Neural cell (in vitro differentiated cells): ENCODE results near the gene UACA. TPM values are rescaled to one million over a fixed set of nuclear protein-coding genes. Genes with fewer than 3 reads are reported as not detected.

Experiments used
- H2AFZ ChIP-seq: fragments of 200-600, 300-800 bp; sonication (generic), shearing (Covaris generic); 2 replicates; pipeline ENCODE4 v1.6.0; 2014; ENCODE audit warnings: low read depth, mild to moderate bottlenecking, antibody characterized with exemption, low read length, moderate library complexity
- H3F3A ChIP-seq: fragments of 200-600 bp; shearing (Covaris generic); 2 replicates; pipeline ENCODE4 v1.6.1; 2016; ENCODE audit warnings: mild to moderate bottlenecking, moderate library complexity, mixed read lengths, antibody characterized with exemption, low read length; ENCODE audit not compliant: insufficient read depth, poor library complexity, severe bottlenecking
- H3K27ac ChIP-seq: fragments of 200-600, 300-800 bp; sonication (generic), shearing (Covaris generic); 2 replicates; pipeline ENCODE4 v1.5.1; 2014; ENCODE audit warnings: mild to moderate bottlenecking, low read length, moderate library complexity
- H3K27me3 ChIP-seq: fragments of 300-800, 200-600 bp; sonication (generic), shearing (Covaris generic); 2 replicates; pipeline ENCODE4 v1.6.0; 2014; ENCODE audit warnings: mild to moderate bottlenecking, low read depth, low read length, moderate library complexity; ENCODE audit not compliant: insufficient read depth
- H3K36me3 ChIP-seq: fragments of 300-800, 200-600 bp; sonication (generic), shearing (Covaris generic); 2 replicates; pipeline ENCODE4 v1.5.1; 2014; ENCODE audit warnings: mild to moderate bottlenecking, antibody characterized with exemption, low read length, moderate library complexity; ENCODE audit not compliant: insufficient read depth
- H3K4me2 ChIP-seq: fragments of 300-800, 200-600 bp; sonication (generic), shearing (Covaris generic); 2 replicates; pipeline ENCODE4 v1.6.0; 2014; ENCODE audit warnings: mild to moderate bottlenecking, low read length
- H3K4me3 ChIP-seq: fragments of 300-800, 200-600 bp; sonication (generic), shearing (Covaris generic); 2 replicates; pipeline ENCODE4 v1.5.1; 2014; ENCODE audit warnings: mild to moderate bottlenecking, low read length, moderate library complexity
- H3K79me2 ChIP-seq: fragments of 200-600 bp; shearing (Covaris generic); replicated peaks from 2 replicates; pipeline ENCODE4 v1.6.0; 2014; ENCODE audit warnings: mild to moderate bottlenecking, low read length, moderate library complexity; ENCODE audit not compliant: insufficient read depth
- H3K9ac ChIP-seq: fragments of 300-800, 200-600 bp; sonication (generic), shearing (Covaris generic); 2 replicates; pipeline ENCODE4 v1.6.1; 2016; ENCODE audit warnings: mild to moderate bottlenecking, low read length, mixed read lengths
- H3K9me2 ChIP-seq: fragments of 200-600 bp; shearing (Covaris generic); 2 replicates; pipeline ENCODE4 v1.6.1; 2016; ENCODE audit warnings: mild to moderate bottlenecking, low read length, mixed read lengths; ENCODE audit not compliant: insufficient read depth
- H3K9me3 ChIP-seq: fragments of 200-600, 300-800 bp; sonication (generic), shearing (Covaris generic); 2 replicates; pipeline ENCODE4 v1.6.1; 2016; ENCODE audit warnings: mild to moderate bottlenecking, mixed run types, low read length, moderate library complexity, mixed read lengths
- H4K20me1 ChIP-seq: fragments of 200-600 bp; shearing (Covaris generic); 2 replicates; pipeline ENCODE4 v1.6.1; 2016; ENCODE audit warnings: mild to moderate bottlenecking, mixed run types; ENCODE audit not compliant: insufficient read depth
- EP300 ChIP-seq: fragments of 450-650 bp; conservative IDR thresholded peaks from 2 replicates; pipeline ENCODE4 v1.6.1; 2014; ENCODE audit warnings: antibody characterized with exemption, mild to moderate bottlenecking, moderate library complexity; ENCODE audit not compliant: poor library complexity, severe bottlenecking
- EZH2 ChIP-seq: fragments of 200-600, 300-800 bp; shearing (Covaris generic), sonication (generic); IDR thresholded peaks from 2 replicates; pipeline ENCODE4 v1.6.1; 2014; ENCODE audit warnings: antibody characterized with exemption, low read length, borderline replicate concordance, mild to moderate bottlenecking; ENCODE audit not compliant: insufficient read depth, poor library complexity, severe bottlenecking
- MXI1 ChIP-seq: fragments of 450-650 bp; conservative IDR thresholded peaks from 2 replicates; pipeline ENCODE4 v1.6.1; 2014; ENCODE audit warnings: antibody characterized with exemption, mild to moderate bottlenecking; ENCODE audit not compliant: poor library complexity, severe bottlenecking
- POLR2AphosphoS5 ChIP-seq: IDR thresholded peaks from 2 replicates; pipeline ENCODE4 v1.6.1; 2012
- RAD21 ChIP-seq: fragments of 450-650 bp; conservative IDR thresholded peaks from 2 replicates; pipeline ENCODE4 v1.6.1; 2014; ENCODE audit warnings: antibody characterized with exemption, mild to moderate bottlenecking, moderate library complexity
- REST ChIP-seq: IDR thresholded peaks from 2 replicates; pipeline ENCODE4 v1.6.1; 2012; ENCODE audit warnings: borderline replicate concordance
- SMC3 ChIP-seq: fragments of 450-650 bp; conservative IDR thresholded peaks from 2 replicates; pipeline ENCODE4 v1.6.1; 2014; ENCODE audit warnings: antibody characterized with exemption, mild to moderate bottlenecking, moderate library complexity; ENCODE audit not compliant: poor library complexity
- TAF1 ChIP-seq: IDR thresholded peaks from 2 replicates; pipeline ENCODE4 v1.6.1; 2012; ENCODE audit warnings: low read depth
- polyA plus RNA-seq: library from polyadenylated mRNA; depleted of rRNA; stranded (reverse); fragments of >200 nt; gene quantifications from 2 replicates; pipeline ENCODE4 v1.2.3, GENCODE V29; 2014
- TF ChIP-seq, protein P1 (sequence below): fragments of 450-650 bp; IDR thresholded peaks from 2 replicates; pipeline ENCODE4 v1.5.1; 2014; ENCODE audit warnings: antibody characterized with exemption, mild to moderate bottlenecking, moderate library complexity; ENCODE audit not compliant: poor library complexity, severe bottlenecking

UACA gene
- polyA plus RNA-seq, 1 donor from 2014 or later, result 0.10 TPM

DNA sequence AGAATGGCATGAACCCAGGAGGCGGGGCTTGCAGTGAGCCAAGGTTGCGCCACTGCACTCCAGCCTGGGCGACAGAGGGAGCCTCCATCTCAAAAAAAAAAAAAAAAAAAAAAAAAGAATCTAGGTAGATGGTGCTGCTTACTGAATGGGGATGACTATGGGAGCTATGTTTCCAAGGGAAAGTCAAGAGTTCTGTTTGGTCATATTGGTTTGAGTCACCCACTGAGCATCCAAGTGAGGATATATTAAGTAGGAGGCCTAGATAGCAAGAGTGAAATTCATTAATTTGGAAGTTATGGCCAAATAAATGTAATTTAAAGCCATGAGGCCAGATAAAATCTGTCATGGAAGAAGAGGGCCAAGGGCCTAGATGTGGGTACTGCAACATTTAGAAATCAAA, 9.0 kb upstream of the UACA start:
- H3K9me3 ChIP-seq, result no peaks in the 10 kb centered on the region

GRCh38 chr15:70770863-70771262, 7.5 kb upstream of the UACA start:
- no peaks in the 10 kb centered on the region for H3K36me3 ChIP-seq
- H4K20me1 ChIP-seq, result no peaks in the 10 kb centered on the region
- no peak overlapping the region for H3K4me3 ChIP-seq
- H3K9ac ChIP-seq, result no peak overlapping the region
- no peak overlapping the region for H3K4me2 ChIP-seq
- no peaks in the 10 kb centered on the region for H3F3A ChIP-seq
- no peak overlapping the region for H3K27ac ChIP-seq
- no peaks in the 10 kb centered on the region for H3K9me3 ChIP-seq
- H3K79me2 ChIP-seq, result no peaks in the 10 kb centered on the region
- no peaks in the 10 kb centered on the region for H3K27me3 ChIP-seq
- H2AFZ ChIP-seq, result no peak overlapping the region
- H3K9me2 ChIP-seq, result no peaks in the 10 kb centered on the region
- TF ChIP-seq, protein P1, sequence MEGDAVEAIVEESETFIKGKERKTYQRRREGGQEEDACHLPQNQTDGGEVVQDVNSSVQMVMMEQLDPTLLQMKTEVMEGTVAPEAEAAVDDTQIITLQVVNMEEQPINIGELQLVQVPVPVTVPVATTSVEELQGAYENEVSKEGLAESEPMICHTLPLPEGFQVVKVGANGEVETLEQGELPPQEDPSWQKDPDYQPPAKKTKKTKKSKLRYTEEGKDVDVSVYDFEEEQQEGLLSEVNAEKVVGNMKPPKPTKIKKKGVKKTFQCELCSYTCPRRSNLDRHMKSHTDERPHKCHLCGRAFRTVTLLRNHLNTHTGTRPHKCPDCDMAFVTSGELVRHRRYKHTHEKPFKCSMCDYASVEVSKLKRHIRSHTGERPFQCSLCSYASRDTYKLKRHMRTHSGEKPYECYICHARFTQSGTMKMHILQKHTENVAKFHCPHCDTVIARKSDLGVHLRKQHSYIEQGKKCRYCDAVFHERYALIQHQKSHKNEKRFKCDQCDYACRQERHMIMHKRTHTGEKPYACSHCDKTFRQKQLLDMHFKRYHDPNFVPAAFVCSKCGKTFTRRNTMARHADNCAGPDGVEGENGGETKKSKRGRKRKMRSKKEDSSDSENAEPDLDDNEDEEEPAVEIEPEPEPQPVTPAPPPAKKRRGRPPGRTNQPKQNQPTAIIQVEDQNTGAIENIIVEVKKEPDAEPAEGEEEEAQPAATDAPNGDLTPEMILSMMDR, result no peak
- TF ChIP-seq RAD21, result no peak
- no peak for TF ChIP-seq REST
- no peak for TF ChIP-seq TAF1
- no peak for TF ChIP-seq EP300
- TF ChIP-seq EZH2, result no peak
- TF ChIP-seq MXI1, result no peak
- no peak for TF ChIP-seq SMC3

More for the DNA sequence above, 9.0 kb upstream of the UACA start:
- Histone ChIP-seq H3F3A (no peaks in the 10 kb centered on the region), H3K79me2 (no peaks in the 10 kb centered on the region), H2AFZ (no peak overlapping the region), H3K4me3 (no peak overlapping the region), H3K4me2 (no peak overlapping the region), H3K27me3 (no peaks in the 10 kb centered on the region), H4K20me1 (no peaks in the 10 kb centered on the region), H3K9me2 (no peaks in the 10 kb centered on the region), H3K9ac (no peak overlapping the region), H3K27ac (no peak overlapping the region), H3K36me3 (no peaks in the 10 kb centered on the region)
- TF ChIP-seq SMC3, result no peak
- no peak for TF ChIP-seq REST
- TF ChIP-seq EP300, result no peak
- no peak for TF ChIP-seq EZH2
- no peak for TF ChIP-seq POLR2AphosphoS5
- TF ChIP-seq TAF1, result no peak
- no peak for TF ChIP-seq RAD21
- TF ChIP-seq, protein P1, result no peak
- no peak for TF ChIP-seq MXI1
